ENCODE results near the gene CENPB. TPM values are rescaled to one million over a fixed set of nuclear protein-coding genes. Genes with fewer than 3 reads are reported as not detected.

CENPB gene
- total RNA-seq, 4 donors from 2014 or later = 64.8 to 94.9 (median 80.8) TPM

DNA sequence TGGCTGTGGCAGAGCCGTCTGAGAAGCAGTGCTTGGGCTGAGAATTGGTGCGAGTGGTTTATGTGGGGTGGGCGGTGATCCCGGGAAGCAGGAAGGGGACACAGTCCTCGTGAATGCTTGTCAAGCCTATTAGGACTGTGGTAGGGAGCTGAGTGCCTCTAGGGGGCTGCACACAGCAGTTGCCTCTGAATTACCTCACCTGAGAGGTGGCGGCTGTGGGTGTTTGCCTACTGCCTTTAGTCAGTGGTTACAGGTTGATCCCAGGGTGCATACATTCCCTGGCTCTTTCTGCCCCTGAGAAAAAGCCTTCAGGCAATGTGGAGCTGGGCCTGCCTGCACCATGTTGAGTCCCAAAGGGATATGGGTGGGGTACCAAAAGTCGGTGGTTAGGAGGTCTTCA is 39.0 kb upstream of the CENPB start:
- Histone ChIP-seq H3K4me1 (peaks cover 0 to 8% of the 10 kb centered on the region in 2 donors), H3K4me3 (replicated peaks in 1 of 3) (no peak overlapping the region), H3K27ac (no peak overlapping the region), H3K36me3 (peaks cover 19 to 20% of the 10 kb centered on the region in 2 donors), H3K9me3 (no peaks in the 10 kb centered on the region), H3K27me3 (no peaks in the 10 kb centered on the region)
- no peak for DNase-seq
- WGBS, 2 donors = 76% methylated on average over 7 of the region's 7 CpGs
- no peak for TF ChIP-seq POLR2A (IDR thresholded peaks at IDR 0.05)
- intact Hi-C loops (cut with DNase I) = no loop called here

DNA sequence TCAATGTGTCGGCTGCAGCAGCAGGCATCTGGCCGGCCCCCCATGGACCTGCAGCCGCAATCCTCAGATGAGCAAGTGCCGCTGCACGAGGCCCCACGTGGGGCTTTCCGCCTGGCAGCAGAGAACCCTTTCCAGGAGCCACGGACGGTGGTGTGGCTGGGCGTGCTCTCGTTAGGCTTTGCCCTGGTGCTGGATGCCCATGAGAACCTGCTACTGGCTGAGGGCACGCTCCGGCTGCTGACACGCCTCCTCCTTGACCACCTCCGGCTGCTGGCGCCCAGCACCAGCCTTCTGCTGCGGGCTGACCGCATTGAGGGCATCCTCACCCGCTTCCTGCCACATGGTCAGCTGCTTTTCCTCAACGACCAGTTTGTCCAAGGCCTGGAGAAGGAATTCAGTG is 37.3 kb upstream of the CENPB start:
- peaks cover 19 to 20% of the 10 kb centered on the region in 2 donors for H3K36me3 ChIP-seq
- H3K27me3 ChIP-seq = no peaks in the 10 kb centered on the region
- H3K4me1 ChIP-seq = peaks cover 6 to 15% of the 10 kb centered on the region in 2 donors
- intact Hi-C loops (cut with DNase I) = no loop called here
- H3K9me3 ChIP-seq = no peaks in the 10 kb centered on the region
- WGBS, 2 donors = 89 to 93% methylated on average over 4 to 17 of the region's 20 CpGs
- no peak overlapping the region for H3K4me3 ChIP-seq (replicated peaks in 1 of 3)
- DNase-seq = no peak
- no peak for TF ChIP-seq POLR2A (IDR thresholded peaks at IDR 0.05)
- TF ChIP-seq, protein P1, sequence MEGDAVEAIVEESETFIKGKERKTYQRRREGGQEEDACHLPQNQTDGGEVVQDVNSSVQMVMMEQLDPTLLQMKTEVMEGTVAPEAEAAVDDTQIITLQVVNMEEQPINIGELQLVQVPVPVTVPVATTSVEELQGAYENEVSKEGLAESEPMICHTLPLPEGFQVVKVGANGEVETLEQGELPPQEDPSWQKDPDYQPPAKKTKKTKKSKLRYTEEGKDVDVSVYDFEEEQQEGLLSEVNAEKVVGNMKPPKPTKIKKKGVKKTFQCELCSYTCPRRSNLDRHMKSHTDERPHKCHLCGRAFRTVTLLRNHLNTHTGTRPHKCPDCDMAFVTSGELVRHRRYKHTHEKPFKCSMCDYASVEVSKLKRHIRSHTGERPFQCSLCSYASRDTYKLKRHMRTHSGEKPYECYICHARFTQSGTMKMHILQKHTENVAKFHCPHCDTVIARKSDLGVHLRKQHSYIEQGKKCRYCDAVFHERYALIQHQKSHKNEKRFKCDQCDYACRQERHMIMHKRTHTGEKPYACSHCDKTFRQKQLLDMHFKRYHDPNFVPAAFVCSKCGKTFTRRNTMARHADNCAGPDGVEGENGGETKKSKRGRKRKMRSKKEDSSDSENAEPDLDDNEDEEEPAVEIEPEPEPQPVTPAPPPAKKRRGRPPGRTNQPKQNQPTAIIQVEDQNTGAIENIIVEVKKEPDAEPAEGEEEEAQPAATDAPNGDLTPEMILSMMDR (IDR thresholded peaks at IDR 0.05) = no peak
- H3K27ac ChIP-seq = no peak overlapping the region

DNA sequence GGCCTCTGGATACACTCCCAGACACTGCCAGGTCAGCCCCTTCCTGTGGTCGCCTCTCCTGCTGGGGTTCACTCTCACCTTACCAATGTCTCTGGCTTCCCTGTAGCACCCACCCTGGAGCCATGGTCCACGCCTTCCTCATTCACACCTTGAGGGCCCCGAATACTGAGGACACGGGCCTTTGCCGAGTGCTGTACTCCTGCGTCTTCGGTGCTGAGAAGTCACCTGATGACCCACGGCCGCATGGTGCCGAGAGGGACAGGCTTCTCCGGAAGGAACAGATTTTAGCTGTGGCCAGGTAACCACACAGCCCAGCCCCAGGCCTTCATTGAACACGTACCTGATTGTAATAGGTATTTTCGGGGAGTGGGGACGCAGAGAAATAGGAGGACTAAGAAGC is 35.5 kb upstream of the CENPB start:
- H3K27ac ChIP-seq = no peak overlapping the region
- intact Hi-C loops (cut with DNase I) = no loop called here
- no peak for DNase-seq
- peaks cover 6 to 23% of the 10 kb centered on the region in 2 donors for H3K4me1 ChIP-seq
- TF ChIP-seq POLR2A (IDR thresholded peaks at IDR 0.05) = no peak
- TF ChIP-seq, protein P1 (IDR thresholded peaks at IDR 0.05) = no peak
- H3K27me3 ChIP-seq = no peaks in the 10 kb centered on the region
- no peaks in the 10 kb centered on the region for H3K9me3 ChIP-seq
- H3K4me3 ChIP-seq (replicated peaks in 1 of 3) = no peak overlapping the region
- peaks cover 19 to 20% of the 10 kb centered on the region in 2 donors for H3K36me3 ChIP-seq
- WGBS, 2 donors = 93 to 97% methylated on average over 14 of the region's 14 CpGs

DNA sequence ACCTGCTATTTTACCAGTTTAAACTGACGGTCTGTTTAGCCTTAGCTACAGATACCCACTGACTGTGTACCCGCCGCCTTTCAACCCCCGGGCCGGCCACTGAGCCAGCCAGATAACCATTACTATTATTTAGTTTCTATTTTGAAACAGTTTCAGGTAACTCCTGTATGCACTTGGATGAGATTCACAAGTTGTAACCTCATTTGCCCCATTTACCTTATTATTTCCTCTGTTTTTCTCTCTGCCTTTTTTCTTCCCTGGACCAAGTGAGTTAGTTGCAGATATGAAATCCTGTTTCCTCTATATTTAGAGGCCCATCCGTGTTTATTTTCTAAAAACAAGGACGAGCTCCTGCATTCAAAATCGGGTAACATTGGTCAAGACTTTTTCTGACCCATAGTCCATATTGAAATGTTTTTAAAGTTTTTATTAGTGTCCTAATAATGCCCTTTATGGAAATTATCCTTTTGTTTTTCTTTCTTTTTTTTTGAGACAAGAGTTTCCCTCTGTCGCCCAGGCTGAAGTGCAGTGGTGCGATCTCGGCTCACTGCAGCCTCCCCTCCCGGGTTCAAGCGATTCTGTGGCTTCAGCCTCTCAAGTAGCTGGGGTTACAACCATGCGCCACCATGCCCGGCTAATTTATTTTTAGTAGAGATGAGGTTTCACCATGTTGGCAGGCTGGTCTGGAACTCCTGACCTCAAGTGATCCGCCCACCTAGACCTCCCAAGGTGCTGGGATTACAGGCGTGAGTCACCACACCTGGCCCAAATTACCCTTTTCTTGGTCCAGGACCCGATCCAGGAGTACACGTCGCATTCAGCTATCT is 34.6 kb upstream of the CENPB start:
- Histone ChIP-seq H3K4me3 (replicated peaks in 1 of 3) (peak overlapping the region; percentile 45 to 52 (median 51)), H3K4me1 (peaks cover 6 to 23% of the 10 kb centered on the region in 2 donors), H3K36me3 (peaks cover 19 to 20% of the 10 kb centered on the region in 2 donors), H3K27ac (peak overlapping the region; percentile 99 to 100 (median 100)), H3K27me3 (no peaks in the 10 kb centered on the region), H3K9me3 (no peaks in the 10 kb centered on the region)
- intact Hi-C loops (cut with DNase I) = no loop called here
- TF ChIP-seq POLR2A (IDR thresholded peaks at IDR 0.05) = no peak
- TF ChIP-seq, protein P1 (IDR thresholded peaks at IDR 0.05) = no peak
- DNase-seq = no peak
- WGBS, 2 donors = 41 to 44% methylated on average over 20 of the region's 20 CpGs

DNA sequence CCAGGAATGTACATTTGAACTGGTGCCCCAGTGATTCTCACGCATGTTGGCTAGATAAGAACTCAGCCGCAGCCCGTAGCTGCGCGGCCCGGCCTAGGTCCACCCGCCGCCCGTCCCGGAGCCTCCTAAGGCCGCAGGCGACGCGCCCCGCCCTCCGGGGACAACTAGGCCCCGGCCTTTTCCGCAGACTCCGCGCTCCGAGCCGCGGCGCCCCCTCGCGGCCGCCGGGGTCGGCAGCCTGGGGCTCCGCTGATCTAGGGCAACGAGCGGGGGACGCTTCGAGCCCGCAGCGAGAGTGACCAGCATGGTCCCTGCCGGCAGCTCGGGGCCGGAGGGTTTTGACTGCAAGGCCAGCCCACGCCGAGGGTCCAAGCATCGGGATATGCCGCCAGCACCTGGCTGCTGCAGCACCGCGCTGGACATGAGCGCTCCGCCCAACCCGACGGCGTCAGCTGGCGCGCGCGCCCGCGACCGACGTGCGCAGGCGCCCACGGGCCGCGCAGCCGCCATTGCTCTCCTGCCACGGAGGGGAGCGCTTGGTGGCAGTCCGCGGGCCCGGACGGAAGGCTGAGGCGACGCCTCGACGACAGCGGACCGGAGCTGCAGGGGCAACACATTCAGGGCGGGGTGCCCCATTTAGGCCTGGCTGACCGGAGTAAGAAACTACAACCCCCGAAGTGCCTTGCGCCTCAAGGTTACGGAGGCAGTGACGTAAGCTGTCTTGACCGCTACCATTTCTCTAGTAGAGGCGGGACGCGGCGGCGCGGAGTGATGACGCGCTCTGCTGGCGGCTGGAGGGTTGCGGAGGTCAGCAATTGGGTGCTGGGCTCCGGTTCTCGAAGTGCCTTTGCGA is 33.7 kb upstream of the CENPB start, which contains the start of gene AP5S1:
Gene AP5S1, plus strand, starts transcription at position 500 of the 853 bp plus-strand sequence. CDS start 1,571 bp downstream, outside the sequence.
- WGBS, 2 donors = 0% methylated on average over 38 to 84 of the region's 96 CpGs
- TF ChIP-seq POLR2A (IDR thresholded peaks at IDR 0.05) = peak in 1 of 2 donors; percentile 87
- TF ChIP-seq, protein P1 (IDR thresholded peaks at IDR 0.05) = peak; percentile 89 to 100 (median 98)
- Histone ChIP-seq H3K4me1 (peaks cover 6 to 23% of the 10 kb centered on the region in 2 donors), H3K4me3 (replicated peaks in 1 of 3) (peak within 1 kb of the TSS; percentile 45 to 52 (median 51)), H3K27ac (peak within 1 kb of the TSS; percentile 99 to 100 (median 100)), H3K36me3 (peaks cover 19 to 20% of the 10 kb centered on the region in 2 donors), H3K27me3 (no peaks in the 10 kb centered on the region), H3K9me3 (no peaks in the 10 kb centered on the region)
- intact Hi-C loops (cut with DNase I) = no loop called here
- DNase-seq = peak; percentile 97 to 98

Measured in thyroid gland (tissue), 4 donors.